Kidney epithelial cell (primary cell): Measurements from ENCODE around the gene NT5M. TPM values are rescaled to one million over a fixed set of nuclear protein-coding genes. Genes with fewer than 3 reads are reported as not detected.

Source experiments
- DNase-seq: peaks from one replicate; pipeline ENCODE4 v3.0.0-alpha.2; 2010; ENCODE audit warnings: low read depth
- H3K27me3 ChIP-seq: 2 replicates; pipeline ENCODE4 v1.6.0; 2011; ENCODE audit warnings: low read length; ENCODE audit not compliant: control insufficient read depth, insufficient read depth
- H3K36me3 ChIP-seq: 2 replicates; pipeline ENCODE4 v1.5.1; 2011; ENCODE audit warnings: low read length; ENCODE audit not compliant: control insufficient read depth, insufficient read depth
- H3K4me3 ChIP-seq: 2 replicates; pipeline ENCODE4 v1.5.1; 2011; ENCODE audit warnings: low read depth, mild to moderate bottlenecking, control low read depth, low read length
- total RNA-seq: library from RNA; depleted of rRNA; stranded (reverse); fragments of >200 nt; gene quantifications from 2 replicates; pipeline ENCODE4 v1.2.3, GENCODE V29; 2015
- TF ChIP-seq, protein P1 (sequence below): IDR thresholded peaks from 2 replicates; pipeline ENCODE4 v1.5.1; 2011; ENCODE audit warnings: mild to moderate bottlenecking, moderate library complexity, low read length, control low read depth, inconsistent platforms; ENCODE audit not compliant: insufficient read depth, poor library complexity, severe bottlenecking

NT5M gene
- total RNA-seq, 1 donor from 2014 or later = 4.9 TPM

- TF ChIP-seq, protein P1, sequence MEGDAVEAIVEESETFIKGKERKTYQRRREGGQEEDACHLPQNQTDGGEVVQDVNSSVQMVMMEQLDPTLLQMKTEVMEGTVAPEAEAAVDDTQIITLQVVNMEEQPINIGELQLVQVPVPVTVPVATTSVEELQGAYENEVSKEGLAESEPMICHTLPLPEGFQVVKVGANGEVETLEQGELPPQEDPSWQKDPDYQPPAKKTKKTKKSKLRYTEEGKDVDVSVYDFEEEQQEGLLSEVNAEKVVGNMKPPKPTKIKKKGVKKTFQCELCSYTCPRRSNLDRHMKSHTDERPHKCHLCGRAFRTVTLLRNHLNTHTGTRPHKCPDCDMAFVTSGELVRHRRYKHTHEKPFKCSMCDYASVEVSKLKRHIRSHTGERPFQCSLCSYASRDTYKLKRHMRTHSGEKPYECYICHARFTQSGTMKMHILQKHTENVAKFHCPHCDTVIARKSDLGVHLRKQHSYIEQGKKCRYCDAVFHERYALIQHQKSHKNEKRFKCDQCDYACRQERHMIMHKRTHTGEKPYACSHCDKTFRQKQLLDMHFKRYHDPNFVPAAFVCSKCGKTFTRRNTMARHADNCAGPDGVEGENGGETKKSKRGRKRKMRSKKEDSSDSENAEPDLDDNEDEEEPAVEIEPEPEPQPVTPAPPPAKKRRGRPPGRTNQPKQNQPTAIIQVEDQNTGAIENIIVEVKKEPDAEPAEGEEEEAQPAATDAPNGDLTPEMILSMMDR = no peak
- Histone ChIP-seq H3K4me3 (no peak overlapping the region), H3K27me3 (peaks cover 2% of the 10 kb centered on the region), H3K36me3 (no peaks in the 10 kb centered on the region)
- DNase-seq = no peak
These were observed 40.1 kb downstream of the NT5M start for GRCh38 chr17:17343160-17343735.

DNA sequence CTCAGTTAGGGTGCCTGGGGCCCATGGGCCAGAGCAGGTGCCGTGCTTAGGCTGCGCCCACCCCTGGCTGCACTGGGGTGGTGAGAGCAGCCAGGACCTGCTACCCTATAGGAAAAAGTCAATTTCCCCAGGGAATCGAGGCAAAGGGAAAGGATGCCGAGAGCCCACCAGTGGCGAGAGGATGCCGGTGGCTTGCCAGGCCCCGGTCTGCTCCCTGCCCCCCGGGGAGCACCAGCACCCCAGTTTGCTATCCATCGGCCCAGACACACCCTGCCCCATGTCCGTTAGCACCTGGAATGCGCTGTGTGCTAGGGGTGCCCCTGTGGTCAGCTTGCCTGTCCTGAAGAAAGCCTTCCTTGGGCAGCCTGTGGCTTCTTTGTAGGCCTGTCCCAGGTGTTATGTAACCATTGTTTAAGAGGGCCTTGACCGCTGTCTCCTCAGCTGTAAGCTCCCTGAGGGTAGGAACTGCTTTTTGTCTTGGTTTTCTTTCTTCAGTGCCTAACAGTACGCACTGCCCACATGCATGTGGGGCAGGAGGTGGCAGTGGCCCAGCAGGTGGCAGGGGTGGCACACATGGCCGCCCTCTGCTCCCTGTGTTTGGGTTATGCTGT is 40.8 kb downstream of the NT5M start:
- TF ChIP-seq, protein P1 = no peak
- DNase-seq = no peak
- Histone ChIP-seq H3K4me3 (no peak overlapping the region), H3K36me3 (no peaks in the 10 kb centered on the region), H3K27me3 (peaks cover 2% of the 10 kb centered on the region)

DNA sequence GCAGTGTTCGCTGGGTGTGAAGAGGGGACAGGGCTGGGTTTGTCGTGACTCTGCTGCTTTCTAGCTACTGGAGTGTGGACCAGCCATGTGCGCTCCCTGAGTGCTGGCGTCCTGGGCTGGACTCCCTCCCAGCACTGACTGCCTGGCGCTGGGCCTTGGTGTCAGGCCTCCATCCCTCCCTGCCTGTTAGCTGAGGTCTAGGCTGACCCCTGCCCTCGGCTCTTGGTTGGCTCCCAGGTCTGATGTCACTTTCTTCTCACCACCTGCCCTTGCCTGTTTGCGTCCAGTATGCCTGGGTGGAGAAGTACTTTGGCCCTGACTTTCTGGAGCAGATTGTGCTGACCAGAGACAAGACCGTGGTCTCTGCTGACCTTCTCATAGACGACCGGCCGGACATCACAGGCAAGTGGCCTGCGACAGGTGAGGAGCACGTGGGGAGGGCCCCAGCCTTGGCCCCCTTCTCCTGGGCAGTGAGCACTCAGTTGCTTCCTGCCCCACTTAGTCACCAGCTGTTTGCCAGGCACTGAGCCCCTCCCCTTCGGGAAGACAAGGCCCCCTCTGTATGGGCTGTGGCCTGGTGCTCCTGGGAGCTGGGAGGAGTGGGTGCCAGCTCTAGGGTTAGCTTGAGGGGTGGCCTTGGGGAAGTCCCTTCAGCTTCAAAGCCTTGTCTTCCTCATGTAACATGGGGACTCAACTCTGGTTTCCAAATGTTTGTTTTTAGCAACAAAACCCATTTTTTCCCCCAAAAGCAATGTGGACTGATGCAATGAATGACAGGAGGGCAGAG is 41.5 kb downstream of the NT5M start:
- TF ChIP-seq, protein P1 = no peak
- peaks cover 2% of the 10 kb centered on the region for H3K27me3 ChIP-seq
- DNase-seq = no peak
- no peaks in the 10 kb centered on the region for H3K36me3 ChIP-seq
- no peak overlapping the region for H3K4me3 ChIP-seq

GRCh38 chr17:17345294-17345597 is 42.1 kb downstream of the NT5M start:
- Histone ChIP-seq H3K36me3 (no peaks in the 10 kb centered on the region), H3K4me3 (no peak overlapping the region)

GRCh38 chr17:17345686-17346427 is 42.7 kb downstream of the NT5M start:
- DNase-seq = no peak
- H3K27me3 ChIP-seq = peaks cover 2% of the 10 kb centered on the region
- TF ChIP-seq, protein P1 = no peak
- no peaks in the 10 kb centered on the region for H3K36me3 ChIP-seq
- H3K4me3 ChIP-seq = no peak overlapping the region

More at GRCh38 chr17:17345294-17345597, 42.1 kb downstream of the NT5M start:
- DNase-seq = no peak
- TF ChIP-seq, protein P1 = no peak
- H3K27me3 ChIP-seq = peaks cover 2% of the 10 kb centered on the region
